GM19035 (cell line): ENCODE measurements around the gene PNO1.

Experiments used
- ATAC-seq: cut with Tn5 transposase; IDR thresholded peaks from one replicate; pipeline ENCODE4 v1.9.1; 2021; ENCODE audit not compliant: unreplicated experiment

PNO1 gene

GRCh38 chr2:68193144-68193543, 35.5 kb downstream of the PNO1 start:
- no peak for ATAC-seq

- ATAC-seq = no peak
Measured at GRCh38 chr2:68193787-68194372, 36.2 kb downstream of the PNO1 start.

- no peak for ATAC-seq
Measured at GRCh38 chr2:68195096-68195495, 37.4 kb downstream of the PNO1 start.

GRCh38 chr2:68196120-68196716, 38.5 kb downstream of the PNO1 start:
- no peak for ATAC-seq

- no peak for ATAC-seq
Measured at GRCh38 chr2:68200157-68200787, 42.6 kb downstream of the PNO1 start.

- peak; percentile 91 for ATAC-seq
Measured at GRCh38 chr2:68203587-68203986, 45.9 kb downstream of the PNO1 start.

GRCh38 chr2:68206793-68207192, 49.1 kb downstream of the PNO1 start:
- ATAC-seq = no peak

- ATAC-seq = peak; percentile 68
Measured at GRCh38 chr2:68214381-68214780, 56.7 kb downstream of the PNO1 start.

- ATAC-seq = no peak
Measured at GRCh38 chr2:68216454-68217310, 59.0 kb downstream of the PNO1 start.

- ATAC-seq = no peak
Measured at GRCh38 chr2:68217729-68218128, 60.0 kb downstream of the PNO1 start.

- no peak for ATAC-seq
Measured at GRCh38 chr2:68218343-68218901, 60.7 kb downstream of the PNO1 start.

- ATAC-seq = no peak
Measured at GRCh38 chr2:68222287-68222686, 64.6 kb downstream of the PNO1 start.

GRCh38 chr2:68223419-68223818, 65.7 kb downstream of the PNO1 start:
- no peak for ATAC-seq

GRCh38 chr2:68225119-68225632, 67.5 kb downstream of the PNO1 start:
- peak; percentile 64 for ATAC-seq
